HPDE6-E6E7 (cell line): ENCODE measurements around the gene CXorf49B.

Experiments used
- DNase-seq: peaks from one replicate; pipeline ENCODE4 v3.0.0; 2011; ENCODE audit warnings: missing footprints; ENCODE audit errors: extremely low spot score

The CXorf49B gene

GRCh38 chrX:71815906-71816156 lies 52.7 kb downstream of the CXorf49B start:
- no peak for DNase-seq
